NCI-H446 (cell line): ENCODE results near the gene ALS2CL.

Source experiments
- DNase-seq, 2 experiments: peaks; one replicate each; lab custom pipeline; 2025; lab: John Stamatoyannopoulos, UW

The ALS2CL gene

GRCh38 chr3:46716461-46717441 lies 23.3 kb upstream of the ALS2CL start:
- DNase-seq, result no peak

- no peak for DNase-seq
Observed at GRCh38 chr3:46715507-46716175, 22.2 kb upstream of the ALS2CL start.

DNA sequence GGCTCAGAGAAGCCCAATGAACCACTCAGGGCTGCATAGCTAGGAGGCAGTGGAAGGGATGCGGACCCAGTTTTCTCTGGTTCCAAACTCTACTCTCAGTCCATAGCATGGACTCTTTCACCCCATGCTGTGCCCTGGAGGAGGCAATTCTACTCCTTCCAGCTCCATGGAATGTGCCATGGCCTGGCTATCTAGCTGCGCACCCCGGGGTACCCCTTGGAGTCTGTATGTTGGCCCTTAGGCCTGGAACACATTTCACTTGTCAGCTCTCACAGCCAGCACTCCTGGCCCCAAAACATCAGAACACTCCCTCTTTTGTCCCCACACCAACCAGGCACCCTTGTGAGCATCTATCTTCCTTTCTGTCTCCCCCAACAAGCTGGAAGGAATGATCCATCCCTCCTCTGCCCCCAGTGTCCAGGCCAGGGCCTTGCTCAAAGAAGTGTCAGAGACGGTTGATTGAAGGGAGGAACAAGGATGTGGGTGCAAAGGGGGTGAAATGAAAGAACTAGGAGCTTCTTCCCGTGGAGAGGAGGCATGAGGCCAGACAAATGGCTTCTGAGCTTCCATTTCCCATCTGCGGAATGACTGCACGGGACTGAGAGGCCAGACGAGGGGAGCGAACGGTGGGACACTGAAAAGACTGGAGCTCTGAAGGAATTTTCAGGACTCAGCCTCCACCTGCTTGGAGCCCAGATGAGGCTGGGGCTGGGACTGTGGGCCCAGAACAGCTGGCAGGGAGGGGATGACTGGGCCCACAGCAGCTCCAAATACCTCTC lies 21.4 kb upstream of the ALS2CL start:
- DNase-seq, result no peak

- DNase-seq, result peak in 1 of 2 experiments; percentile 3
Observed at GRCh38 chr3:46713898-46714552, 20.5 kb upstream of the ALS2CL start.

- DNase-seq, result no peak
Observed at GRCh38 chr3:46713050-46713897, 19.8 kb upstream of the ALS2CL start.

- DNase-seq, result no peak
Observed at GRCh38 chr3:46712191-46713049, 18.9 kb upstream of the ALS2CL start.

DNA sequence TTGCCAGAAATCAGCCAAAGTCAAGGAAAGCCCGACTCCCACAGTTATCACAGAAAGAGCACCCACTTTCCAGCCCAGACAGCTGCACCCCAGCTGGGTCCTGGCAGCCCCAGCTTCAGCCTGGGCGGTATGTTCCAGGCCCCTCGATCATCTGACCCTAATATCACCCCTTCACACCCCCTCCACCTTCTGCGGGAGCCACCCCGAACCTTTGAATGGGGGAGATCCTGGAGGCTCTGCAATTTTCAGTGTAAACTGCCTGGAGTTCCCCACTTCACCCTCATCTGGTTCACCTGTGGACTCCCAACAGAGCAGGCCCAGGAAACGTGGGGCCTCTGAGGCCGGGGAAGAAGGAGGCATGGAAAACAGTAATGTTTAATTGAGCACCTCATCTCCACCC lies 18.3 kb upstream of the ALS2CL start:
- no peak for DNase-seq

GRCh38 chr3:46711305-46711704 lies 17.8 kb upstream of the ALS2CL start:
- DNase-seq, result no peak

DNA sequence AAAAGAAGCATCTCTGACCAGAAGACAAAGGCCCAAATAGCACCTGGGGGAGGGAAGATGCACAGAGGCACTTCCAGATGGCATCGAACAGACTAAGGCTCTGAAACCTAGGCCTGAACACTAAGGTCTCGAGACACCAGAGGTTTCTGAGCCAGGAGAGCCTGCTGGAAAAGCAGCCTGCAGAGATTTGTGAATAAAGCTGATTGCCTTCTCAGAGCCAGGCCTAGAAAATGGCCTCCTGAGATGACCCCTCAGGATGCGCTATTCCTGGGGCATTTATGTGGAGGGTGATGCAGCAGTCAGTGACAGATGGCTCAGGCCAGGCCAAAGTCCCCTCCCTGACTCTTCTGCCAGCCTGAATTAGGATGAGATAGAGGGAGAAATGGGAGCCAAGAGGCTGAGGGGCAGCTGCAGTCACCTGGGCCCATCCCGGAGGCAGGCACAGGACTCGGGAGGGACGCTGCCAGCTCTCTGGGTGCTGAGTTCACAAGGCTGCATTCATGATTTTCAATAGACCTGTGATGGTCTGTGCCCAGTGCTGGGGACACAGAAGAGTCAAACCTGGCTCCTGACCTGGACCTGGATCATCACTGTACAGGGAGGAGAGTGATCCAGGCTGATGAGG lies 17.3 kb upstream of the ALS2CL start:
- no peak for DNase-seq

- no peak for DNase-seq
Observed at GRCh38 chr3:46710229-46710628, 16.8 kb upstream of the ALS2CL start.

- no peak for DNase-seq
Observed at GRCh38 chr3:46709721-46710120, 16.2 kb upstream of the ALS2CL start.

DNA sequence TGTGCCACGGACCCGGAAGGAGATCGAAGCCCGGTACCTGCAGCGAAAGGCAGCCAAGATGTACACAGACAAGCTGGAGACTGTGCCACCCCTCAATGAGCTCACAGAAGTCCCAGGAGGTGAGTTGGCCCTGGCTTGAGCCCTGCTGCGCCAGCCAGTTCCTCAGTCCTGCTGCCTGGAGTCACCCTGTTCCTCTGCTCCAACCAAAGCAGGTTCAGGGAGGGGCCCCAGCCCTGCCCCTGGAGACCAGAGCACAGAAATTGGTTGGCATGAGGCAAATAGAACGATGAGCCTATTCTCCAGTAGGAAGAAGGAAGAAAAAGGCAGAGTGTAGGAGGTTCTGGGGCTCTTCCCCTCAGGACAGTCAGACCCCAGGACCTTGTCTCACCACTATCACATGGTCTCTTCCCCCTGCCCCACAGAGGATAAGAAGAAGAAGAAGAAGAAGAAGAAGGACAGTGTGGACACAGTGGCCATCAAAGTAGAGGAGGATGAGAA lies 15.7 kb upstream of the ALS2CL start:
- DNase-seq, result no peak

GRCh38 chr3:46708401-46709156 lies 15.1 kb upstream of the ALS2CL start:
- no peak for DNase-seq

DNA sequence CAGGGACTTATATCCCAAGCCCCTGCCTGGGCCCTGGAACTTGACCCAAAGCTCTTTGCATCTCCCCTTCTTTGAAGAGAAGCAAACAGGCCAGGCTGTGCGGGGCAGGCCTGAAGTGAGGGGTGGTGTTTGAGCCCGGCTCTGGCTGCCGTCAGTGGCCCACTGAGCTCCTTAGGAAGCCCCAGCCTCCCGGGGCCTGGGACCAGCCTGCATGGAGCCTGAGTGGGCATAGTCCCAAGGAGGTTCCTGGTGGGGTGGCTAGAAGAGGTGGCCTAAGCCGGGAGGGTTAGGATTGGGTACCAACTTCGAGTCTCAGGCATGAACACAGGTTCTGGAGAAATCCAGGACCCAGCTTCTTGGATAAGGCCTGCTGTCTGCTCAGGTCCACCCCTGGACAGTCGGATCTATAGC lies 14.1 kb upstream of the ALS2CL start:
- DNase-seq, result no peak

- no peak for DNase-seq
Observed at GRCh38 chr3:46706771-46707582, 13.5 kb upstream of the ALS2CL start.

DNA sequence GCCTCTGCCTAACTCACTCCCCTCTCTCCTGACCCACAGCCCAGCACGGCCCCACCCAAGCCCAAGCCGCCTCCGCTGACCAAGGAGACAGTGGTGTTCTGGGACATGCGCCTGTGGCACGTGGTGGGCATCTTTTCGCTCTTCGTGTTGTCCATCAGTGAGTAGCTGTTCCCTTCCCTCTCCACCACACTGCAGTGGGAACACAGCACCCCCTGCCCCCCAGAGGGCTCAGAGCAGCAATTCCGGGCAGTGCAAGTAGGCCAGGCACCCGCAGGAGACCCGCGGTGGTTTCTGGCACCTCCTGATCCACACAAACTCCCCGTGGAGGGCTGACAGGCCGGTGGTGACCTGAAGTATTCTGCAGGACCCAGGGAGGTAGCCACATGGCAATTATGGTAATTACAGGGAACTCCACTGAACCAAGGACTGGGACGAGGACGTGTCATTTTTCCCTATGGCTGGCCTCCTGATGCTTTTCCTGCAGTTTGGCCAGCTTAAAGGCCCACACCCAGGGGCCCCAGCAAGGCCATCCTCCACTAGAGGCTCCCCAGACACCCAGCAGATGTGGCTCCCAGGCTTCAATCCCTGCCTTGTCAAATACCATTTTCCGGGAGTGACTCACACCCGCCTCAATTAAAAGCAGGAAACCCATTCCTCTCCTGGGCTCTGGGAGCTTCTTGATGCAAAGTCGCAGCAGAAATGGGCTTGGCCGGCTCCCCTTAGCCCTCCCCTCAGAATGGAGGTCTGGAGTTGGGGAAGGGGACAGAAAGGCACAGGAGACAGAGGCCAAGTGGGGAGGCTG lies 12.5 kb upstream of the ALS2CL start:
- no peak for DNase-seq

GRCh38 chr3:46705022-46705530 lies 11.6 kb upstream of the ALS2CL start:
- peak; percentile 7 to 39 for DNase-seq
